HG02981 (cell line): ENCODE data around the gene DPY19L1.
"Not testable (repeated sequence)": the region's sequence is repeated elsewhere in the genome, so short reads cannot be mapped to it uniquely, and the experiment has no call there.

Experiments
- ATAC-seq: cut with Tn5 transposase; IDR thresholded peaks from one replicate; pipeline ENCODE4 v1.9.1; 2021; ENCODE audit warnings: mild to moderate bottlenecking, moderate library complexity; ENCODE audit not compliant: unreplicated experiment

Gene DPY19L1

GRCh38 chr7:34991938-34992840 is 45.1 kb downstream of the DPY19L1 start:
- peak; percentile 77 for ATAC-seq

- ATAC-seq = not testable (repeated sequence)
Observed at GRCh38 chr7:34988442-34989125, 48.7 kb downstream of the DPY19L1 start.

- ATAC-seq = not testable (repeated sequence)
Observed at GRCh38 chr7:34985155-34985554, 52.1 kb downstream of the DPY19L1 start.

- ATAC-seq = not testable (repeated sequence)
Observed at GRCh38 chr7:34984140-34984539, 53.1 kb downstream of the DPY19L1 start.

GRCh38 chr7:34982371-34983019 is 54.8 kb downstream of the DPY19L1 start:
- no peak for ATAC-seq

- ATAC-seq = not testable (repeated sequence)
Observed at GRCh38 chr7:34979124-34979523, 58.2 kb downstream of the DPY19L1 start.

GRCh38 chr7:34973400-34973760 is 63.9 kb downstream of the DPY19L1 start:
- ATAC-seq = no peak

GRCh38 chr7:34972739-34973399 is 64.4 kb downstream of the DPY19L1 start:
- peak; percentile 77 for ATAC-seq

- not testable (repeated sequence) for ATAC-seq
Observed at GRCh38 chr7:34967818-34968217, 69.5 kb downstream of the DPY19L1 start.

GRCh38 chr7:34966504-34966903 is 70.8 kb downstream of the DPY19L1 start:
- not testable (repeated sequence) for ATAC-seq

- ATAC-seq = no peak
Observed at GRCh38 chr7:34958021-34958420, 79.3 kb downstream of the DPY19L1 start.

GRCh38 chr7:34952822-34953221 is 84.5 kb downstream of the DPY19L1 start:
- no peak for ATAC-seq

GRCh38 chr7:34949361-34949760 is 87.9 kb downstream of the DPY19L1 start:
- ATAC-seq = no peak

GRCh38 chr7:34947427-34947826 is 89.9 kb downstream of the DPY19L1 start:
- ATAC-seq = not testable (repeated sequence)

- no peak for ATAC-seq
Observed at GRCh38 chr7:34946486-34946885, 90.8 kb downstream of the DPY19L1 start.

GRCh38 chr7:34945894-34946477 is 91.3 kb downstream of the DPY19L1 start:
- not testable (repeated sequence) for ATAC-seq

GRCh38 chr7:34939175-34939574 is 98.1 kb downstream of the DPY19L1 start:
- no peak for ATAC-seq

GRCh38 chr7:34935735-34936165 is 101.5 kb downstream of the DPY19L1 start:
- not testable (repeated sequence) for ATAC-seq

- no peak for ATAC-seq
Observed at GRCh38 chr7:34931739-34932138, 105.5 kb downstream of the DPY19L1 start.

GRCh38 chr7:34929783-34930182 is 107.5 kb downstream of the DPY19L1 start:
- not testable (repeated sequence) for ATAC-seq
